ENCODE measurements around the gene TEX53.

The TEX53 gene

DNA sequence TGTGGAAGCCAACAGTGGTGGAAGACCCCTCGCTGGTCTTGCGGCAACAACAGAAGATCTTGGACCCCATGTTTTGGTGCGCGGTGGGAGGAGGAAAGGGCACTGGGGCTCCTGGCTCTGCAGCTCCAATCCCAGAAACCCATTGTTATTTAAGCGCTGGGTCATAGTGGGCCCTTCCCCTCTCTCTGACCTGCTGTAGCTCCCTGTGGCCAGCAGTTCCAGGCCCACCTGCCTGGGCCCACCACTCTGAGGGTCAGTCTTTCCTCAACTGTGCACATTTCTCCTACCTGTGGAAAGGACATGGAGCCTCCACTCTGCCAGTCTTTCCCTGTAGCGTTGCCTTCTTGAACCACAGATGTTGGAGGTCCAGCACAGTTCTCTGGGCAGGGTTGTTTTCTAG is at the start of gene TEX53:
Gene TEX53, minus strand, starts transcription at position 101 of the 400 bp plus-strand sequence. Its CDS starts 31 bp downstream, at position 70.
- TF ChIP-seq, protein P1, sequence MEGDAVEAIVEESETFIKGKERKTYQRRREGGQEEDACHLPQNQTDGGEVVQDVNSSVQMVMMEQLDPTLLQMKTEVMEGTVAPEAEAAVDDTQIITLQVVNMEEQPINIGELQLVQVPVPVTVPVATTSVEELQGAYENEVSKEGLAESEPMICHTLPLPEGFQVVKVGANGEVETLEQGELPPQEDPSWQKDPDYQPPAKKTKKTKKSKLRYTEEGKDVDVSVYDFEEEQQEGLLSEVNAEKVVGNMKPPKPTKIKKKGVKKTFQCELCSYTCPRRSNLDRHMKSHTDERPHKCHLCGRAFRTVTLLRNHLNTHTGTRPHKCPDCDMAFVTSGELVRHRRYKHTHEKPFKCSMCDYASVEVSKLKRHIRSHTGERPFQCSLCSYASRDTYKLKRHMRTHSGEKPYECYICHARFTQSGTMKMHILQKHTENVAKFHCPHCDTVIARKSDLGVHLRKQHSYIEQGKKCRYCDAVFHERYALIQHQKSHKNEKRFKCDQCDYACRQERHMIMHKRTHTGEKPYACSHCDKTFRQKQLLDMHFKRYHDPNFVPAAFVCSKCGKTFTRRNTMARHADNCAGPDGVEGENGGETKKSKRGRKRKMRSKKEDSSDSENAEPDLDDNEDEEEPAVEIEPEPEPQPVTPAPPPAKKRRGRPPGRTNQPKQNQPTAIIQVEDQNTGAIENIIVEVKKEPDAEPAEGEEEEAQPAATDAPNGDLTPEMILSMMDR (IDR thresholded peaks at IDR 0.05): no peak
- intact Hi-C loops (cut with DNase I; ENCODE audit: low total_unique reads): no loop called here
- H3K9me3 ChIP-seq: no peaks in the 10 kb centered on the region
- H3K36me3 ChIP-seq: peaks cover 0 to 4% (median 0%) of the 10 kb centered on the region in 3 donors
- no peak for DNase-seq
- H3K27me3 ChIP-seq: peaks cover 0 to 5% of the 10 kb centered on the region in 2 donors
- peaks cover 0 to 2% (median 0%) of the 10 kb centered on the region in 4 donors for H3K4me1 ChIP-seq
- no peak within 1 kb of the TSS for H3K4me3 ChIP-seq
- H3K27ac ChIP-seq: no peak within 1 kb of the TSS

DNA sequence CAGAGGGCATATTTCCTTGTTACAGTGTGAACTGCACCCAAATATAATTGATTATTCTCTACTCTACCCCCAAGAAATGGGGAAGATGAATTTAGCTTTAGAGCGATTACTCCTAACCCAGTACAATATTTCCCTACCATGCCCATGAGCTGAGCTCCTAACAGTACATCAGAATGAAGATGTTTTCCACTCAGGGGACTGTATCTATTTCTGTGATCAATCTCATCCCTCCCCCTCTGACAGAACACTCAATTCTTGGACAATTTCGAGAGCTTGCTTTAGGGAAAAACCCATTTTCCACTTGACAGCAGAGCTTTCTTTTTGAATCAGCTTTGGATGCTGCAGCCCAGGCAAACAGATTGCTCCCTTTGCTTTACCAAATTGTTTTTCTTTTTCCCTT is 49.1 kb upstream of the TEX53 start:
- intact Hi-C loops (cut with DNase I; ENCODE audit: low total_unique reads): no loop called here
- TF ChIP-seq, protein P1 (IDR thresholded peaks at IDR 0.05): no peak
- H3K9me3 ChIP-seq: no peaks in the 10 kb centered on the region
- no peak overlapping the region for H3K27ac ChIP-seq
- H3K4me1 ChIP-seq: no peaks in the 10 kb centered on the region
- H3K4me3 ChIP-seq: no peak overlapping the region
- H3K27me3 ChIP-seq: peaks cover 0 to 7% of the 10 kb centered on the region in 2 donors
- H3K36me3 ChIP-seq: no peaks in the 10 kb centered on the region
- no peak for DNase-seq

DNA sequence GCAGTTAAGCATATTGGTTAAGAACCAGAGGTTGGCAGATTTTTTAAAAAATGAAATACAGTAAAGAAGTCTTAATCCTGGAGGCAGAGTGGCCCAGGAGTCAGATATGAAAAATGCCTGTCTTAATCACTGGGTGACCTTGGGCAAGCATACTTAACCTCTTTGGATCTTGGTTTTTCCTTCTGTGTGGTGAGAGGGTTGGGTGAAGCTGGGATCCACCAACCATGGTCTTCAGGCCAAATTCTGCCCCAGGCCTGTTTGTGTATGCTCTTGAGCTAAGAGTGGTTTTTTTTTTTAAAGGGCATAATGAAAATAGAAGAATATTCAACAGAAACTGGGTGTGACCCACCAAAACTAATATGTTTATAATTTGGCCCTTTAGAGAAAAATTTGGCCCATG is 44.4 kb upstream of the TEX53 start:
- Histone ChIP-seq H3K36me3 (no peaks in the 10 kb centered on the region), H3K27ac (no peak overlapping the region), H3K4me3 (no peak overlapping the region), H3K4me1 (no peaks in the 10 kb centered on the region), H3K27me3 (peaks cover 0 to 2% of the 10 kb centered on the region in 2 donors), H3K9me3 (no peaks in the 10 kb centered on the region)
- no peak for DNase-seq
- TF ChIP-seq, protein P1 (IDR thresholded peaks at IDR 0.05): no peak
- intact Hi-C loops (cut with DNase I; ENCODE audit: low total_unique reads): no loop called here

DNA sequence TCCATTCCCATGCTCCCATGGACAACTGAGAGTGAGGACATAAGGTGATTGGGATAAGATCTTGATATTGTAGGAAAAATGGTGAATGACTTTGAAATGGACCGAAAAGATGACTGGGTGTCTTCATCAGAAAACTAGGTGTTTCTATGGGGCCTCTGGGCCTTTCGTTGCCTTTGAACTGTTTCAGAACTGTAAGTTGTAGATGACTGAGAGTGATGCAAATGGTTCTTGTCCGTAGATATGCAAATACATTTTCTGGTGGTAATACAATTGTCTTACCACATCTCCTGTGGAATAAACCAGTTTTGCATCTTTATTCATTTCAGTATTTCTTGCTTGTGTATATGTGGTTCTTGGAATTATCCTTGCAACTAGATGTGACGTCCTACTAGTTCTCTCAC is 40.3 kb upstream of the TEX53 start:
- Histone ChIP-seq H3K9me3 (no peaks in the 10 kb centered on the region), H3K4me3 (no peak overlapping the region), H3K27ac (no peak overlapping the region), H3K36me3 (no peaks in the 10 kb centered on the region), H3K27me3 (no peaks in the 10 kb centered on the region), H3K4me1 (no peaks in the 10 kb centered on the region)
- intact Hi-C loops (cut with DNase I; ENCODE audit: low total_unique reads): no loop called here
- no peak for DNase-seq
- TF ChIP-seq, protein P1 (IDR thresholded peaks at IDR 0.05): no peak

DNA sequence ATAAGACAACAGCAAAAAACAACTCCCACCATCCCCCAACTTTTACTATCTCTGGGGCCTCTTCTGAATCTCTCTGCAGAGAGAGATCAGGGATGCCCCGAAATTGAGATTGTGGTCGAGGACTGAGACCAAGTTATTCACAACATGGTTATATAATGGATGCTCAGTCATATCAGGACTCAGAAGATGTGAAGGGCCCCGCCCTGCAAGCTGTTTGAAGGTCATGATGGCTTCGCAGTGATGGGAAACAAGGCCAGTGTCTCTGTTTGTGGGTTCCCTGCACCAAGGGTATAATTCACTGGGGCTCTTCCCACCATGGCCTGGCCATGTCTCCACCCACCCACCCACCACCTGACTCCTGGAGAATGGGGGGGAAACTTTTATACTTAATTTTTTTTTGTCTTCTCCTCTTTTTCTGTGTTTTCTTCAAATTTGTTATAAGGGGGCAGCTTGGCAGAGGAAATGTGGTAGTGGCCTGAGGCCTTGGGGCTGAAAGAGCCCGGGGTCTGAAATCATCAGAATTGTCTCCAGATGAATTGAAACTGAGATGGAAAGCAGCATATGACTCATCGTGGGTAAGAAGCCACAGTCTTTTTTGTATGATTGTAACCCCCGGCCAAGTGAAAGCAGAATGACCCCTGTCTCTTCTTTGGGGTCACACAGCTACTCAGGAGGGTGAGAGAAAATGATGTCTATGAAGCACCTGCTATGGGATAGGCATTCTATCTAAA is 39.4 kb upstream of the TEX53 start:
- intact Hi-C loops (cut with DNase I; ENCODE audit: low total_unique reads): no loop called here
- no peaks in the 10 kb centered on the region for H3K27me3 ChIP-seq

More for the DNA sequence above, 39.4 kb upstream of the TEX53 start:
- Histone ChIP-seq H3K4me1 (no peaks in the 10 kb centered on the region), H3K4me3 (no peak overlapping the region), H3K9me3 (no peaks in the 10 kb centered on the region), H3K27ac (no peak overlapping the region), H3K36me3 (no peaks in the 10 kb centered on the region)
- TF ChIP-seq, protein P1 (IDR thresholded peaks at IDR 0.05): no peak
- DNase-seq: no peak
